Smooth muscle cell (in vitro differentiated cells): ENCODE data around the gene AQP4. TPM values are rescaled to one million over a fixed set of nuclear protein-coding genes. Genes with fewer than 3 reads are reported as not detected.

ENCODE experiments used
- DNase-seq: peaks from one replicate; lab custom pipeline; 2025; ENCODE audit not compliant: unreplicated experiment; lab: John Stamatoyannopoulos, UW
- H2AFZ ChIP-seq: fragments of 200-600 bp; sonication (generic); 2 replicates; pipeline ENCODE4 v1.6.0; 2016; ENCODE audit warnings: antibody characterized with exemption, low read depth, mild to moderate bottlenecking
- H3F3A ChIP-seq: fragments of 200-600 bp; sonication (generic); 2 replicates; pipeline ENCODE4 v1.6.0; 2017; ENCODE audit warnings: antibody characterized with exemption, low read depth
- H3K27ac ChIP-seq: fragments of 200-600 bp; sonication (generic); 2 replicates; pipeline ENCODE4 v1.5.1; 2016; ENCODE audit warnings: low read depth, mild to moderate bottlenecking
- H3K27me3 ChIP-seq: fragments of 200-600 bp; sonication (generic); 2 replicates; pipeline ENCODE4 v1.6.1; 2016; ENCODE audit warnings: low read depth, mild to moderate bottlenecking
- H3K36me3 ChIP-seq: fragments of 200-600 bp; sonication (generic); 2 replicates; pipeline ENCODE4 v1.5.1; 2016; ENCODE audit warnings: low read depth
- H3K4me1 ChIP-seq: fragments of 200-600 bp; sonication (generic); 2 replicates; pipeline ENCODE4 v1.5.1; 2016; ENCODE audit warnings: low read depth
- H3K4me2 ChIP-seq: fragments of 200-600 bp; sonication (generic); 2 replicates; pipeline ENCODE4 v1.6.0; 2016; ENCODE audit warnings: mild to moderate bottlenecking
- H3K4me3 ChIP-seq: fragments of 200-600 bp; sonication (generic); 2 replicates; pipeline ENCODE4 v1.5.1; 2016; ENCODE audit warnings: mild to moderate bottlenecking
- H3K79me2 ChIP-seq: fragments of 200-600 bp; sonication (generic); 2 replicates; pipeline ENCODE4 v1.6.0; 2016; ENCODE audit warnings: low read depth, mild to moderate bottlenecking
- H3K9ac ChIP-seq: fragments of 200-600 bp; sonication (generic); 2 replicates; pipeline ENCODE4 v1.6.0; 2016; ENCODE audit warnings: low read depth
- H3K9me3 ChIP-seq: fragments of 200-600 bp; sonication (generic); replicated peaks from 2 replicates; pipeline ENCODE4 v1.5.1; 2016; ENCODE audit warnings: low read depth
- H4K20me1 ChIP-seq: fragments of 200-600 bp; sonication (generic); 2 replicates; pipeline ENCODE4 v1.6.0; 2016; ENCODE audit warnings: low read depth
- WGBS: methylation state at CpG from one replicate; pipeline ENCODE4 v1.1.7; 2016; ENCODE audit warnings: low lambda C conversion rate; 5-methylcytosine and 5-hydroxymethylcytosine counted together
- polyA plus RNA-seq: library from polyadenylated mRNA; unstranded; fragments of >200 nt; fragmentation: Nextera tagmentation; extraction: Ambion mirVana; gene quantifications from 2 replicates; pipeline ENCODE4 v1.2.1, GENCODE V29; 2016
- total RNA-seq: library from RNA; depleted of rRNA; stranded (reverse); fragments of >200 nt; gene quantifications from 2 replicates; pipeline ENCODE4 v1.2.3, GENCODE V29; 2014
- TF ChIP-seq, protein P1 (sequence below): fragments of 200-600 bp; sonication (generic); IDR thresholded peaks from 2 replicates; pipeline ENCODE4 v1.5.1; 2017; ENCODE audit warnings: borderline replicate concordance, mild to moderate bottlenecking, antibody characterized with exemption; ENCODE audit not compliant: insufficient read depth, poor library complexity, severe bottlenecking

Gene AQP4, protein sequence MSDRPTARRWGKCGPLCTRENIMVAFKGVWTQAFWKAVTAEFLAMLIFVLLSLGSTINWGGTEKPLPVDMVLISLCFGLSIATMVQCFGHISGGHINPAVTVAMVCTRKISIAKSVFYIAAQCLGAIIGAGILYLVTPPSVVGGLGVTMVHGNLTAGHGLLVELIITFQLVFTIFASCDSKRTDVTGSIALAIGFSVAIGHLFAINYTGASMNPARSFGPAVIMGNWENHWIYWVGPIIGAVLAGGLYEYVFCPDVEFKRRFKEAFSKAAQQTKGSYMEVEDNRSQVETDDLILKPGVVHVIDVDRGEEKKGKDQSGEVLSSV
- total RNA-seq, result not detected in 2 replicates
- not detected in 2 replicates for polyA plus RNA-seq

DNA sequence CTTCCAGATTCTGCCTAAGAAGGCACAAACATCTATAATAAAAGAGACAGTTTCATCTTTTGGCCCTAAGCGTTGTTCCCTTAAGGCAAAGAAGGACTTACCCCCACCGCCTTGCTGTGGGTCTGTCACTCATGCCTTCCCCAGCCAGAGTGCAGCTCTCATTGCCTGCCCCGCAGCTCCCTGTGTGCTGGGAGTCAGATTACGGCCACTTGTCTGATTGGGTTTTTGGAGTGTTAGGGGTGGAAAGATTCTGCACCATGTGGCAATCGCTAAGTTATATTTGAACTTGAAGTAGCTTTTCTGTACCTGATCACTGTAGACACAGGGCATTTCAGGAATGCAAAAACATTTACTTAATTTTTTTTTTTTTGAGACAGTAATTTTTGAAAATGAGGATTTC lies at the start of gene AQP4:
TSS of gene AQP4 (minus strand) at position 151 of the 400 bp plus-strand sequence. CDS start at position 133, 18 bp downstream.
- Histone ChIP-seq H3K36me3 (no peaks in the 10 kb centered on the region), H3K4me2 (no peak within 1 kb of the TSS), H3K27ac (no peak within 1 kb of the TSS), H3K27me3 (peaks cover 24% of the 10 kb centered on the region), H3K4me1 (peaks cover 4% of the 10 kb centered on the region), H3K9me3 (no peaks in the 10 kb centered on the region), H3K79me2 (no peaks in the 10 kb centered on the region), H3F3A (no peaks in the 10 kb centered on the region), H3K4me3 (no peak within 1 kb of the TSS), H2AFZ (no peak within 1 kb of the TSS), H4K20me1 (no peaks in the 10 kb centered on the region), H3K9ac (no peak within 1 kb of the TSS)
- WGBS, result 46% methylated on average over 5 of the region's 5 CpGs
- TF ChIP-seq, protein P1, sequence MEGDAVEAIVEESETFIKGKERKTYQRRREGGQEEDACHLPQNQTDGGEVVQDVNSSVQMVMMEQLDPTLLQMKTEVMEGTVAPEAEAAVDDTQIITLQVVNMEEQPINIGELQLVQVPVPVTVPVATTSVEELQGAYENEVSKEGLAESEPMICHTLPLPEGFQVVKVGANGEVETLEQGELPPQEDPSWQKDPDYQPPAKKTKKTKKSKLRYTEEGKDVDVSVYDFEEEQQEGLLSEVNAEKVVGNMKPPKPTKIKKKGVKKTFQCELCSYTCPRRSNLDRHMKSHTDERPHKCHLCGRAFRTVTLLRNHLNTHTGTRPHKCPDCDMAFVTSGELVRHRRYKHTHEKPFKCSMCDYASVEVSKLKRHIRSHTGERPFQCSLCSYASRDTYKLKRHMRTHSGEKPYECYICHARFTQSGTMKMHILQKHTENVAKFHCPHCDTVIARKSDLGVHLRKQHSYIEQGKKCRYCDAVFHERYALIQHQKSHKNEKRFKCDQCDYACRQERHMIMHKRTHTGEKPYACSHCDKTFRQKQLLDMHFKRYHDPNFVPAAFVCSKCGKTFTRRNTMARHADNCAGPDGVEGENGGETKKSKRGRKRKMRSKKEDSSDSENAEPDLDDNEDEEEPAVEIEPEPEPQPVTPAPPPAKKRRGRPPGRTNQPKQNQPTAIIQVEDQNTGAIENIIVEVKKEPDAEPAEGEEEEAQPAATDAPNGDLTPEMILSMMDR, result no peak
- no peak for DNase-seq

- no peak overlapping the region for H3K9ac ChIP-seq
- H3K27ac ChIP-seq, result no peak overlapping the region
- peak overlapping the region; percentile 50 for H2AFZ ChIP-seq
- no peak overlapping the region for H3K4me2 ChIP-seq
- TF ChIP-seq, protein P1, result no peak
- DNase-seq, result no peak
- no peaks in the 10 kb centered on the region for H3K9me3 ChIP-seq
- peaks cover 5% of the 10 kb centered on the region for H3K4me1 ChIP-seq
- no peak overlapping the region for H3K4me3 ChIP-seq
- 66% methylated on average over 4 of the region's 4 CpGs for WGBS
- no peaks in the 10 kb centered on the region for H3K36me3 ChIP-seq
- H3K79me2 ChIP-seq, result no peaks in the 10 kb centered on the region
- no peaks in the 10 kb centered on the region for H4K20me1 ChIP-seq
- no peaks in the 10 kb centered on the region for H3K27me3 ChIP-seq
- H3F3A ChIP-seq, result no peaks in the 10 kb centered on the region
These were observed 46.3 kb upstream of the AQP4 start for GRCh38 chr18:26911840-26912239.

- no peak overlapping the region for H3K4me2 ChIP-seq
- H2AFZ ChIP-seq, result no peak overlapping the region
- H3K9ac ChIP-seq, result no peak overlapping the region
- H3K4me1 ChIP-seq, result peaks cover 5% of the 10 kb centered on the region
- H3K36me3 ChIP-seq, result no peaks in the 10 kb centered on the region
- no peaks in the 10 kb centered on the region for H3K79me2 ChIP-seq
- no peak overlapping the region for H3K4me3 ChIP-seq
- H3F3A ChIP-seq, result no peaks in the 10 kb centered on the region
- no peaks in the 10 kb centered on the region for H3K9me3 ChIP-seq
- TF ChIP-seq, protein P1, result no peak
- WGBS, result 47% methylated on average over 5 of the region's 5 CpGs
- H4K20me1 ChIP-seq, result no peaks in the 10 kb centered on the region
- H3K27ac ChIP-seq, result no peak overlapping the region
- no peaks in the 10 kb centered on the region for H3K27me3 ChIP-seq
- no peak for DNase-seq
These were observed 44.2 kb upstream of the AQP4 start for GRCh38 chr18:26909599-26910290.
